Caki2 (cell line): Measurements from ENCODE around the gene FADS2. TPM values are rescaled to one million over a fixed set of nuclear protein-coding genes. Genes with fewer than 3 reads are reported as not detected.

Source experiments
- total RNA-seq: library from RNA; depleted of rRNA; stranded (reverse); fragments of >200 nt; shearing (Covaris generic); gene quantifications from 2 replicates; pipeline ENCODE4 v1.2.3, GENCODE V29; 2014; ENCODE audit warnings: low replicate concordance; rRNA removed

FADS2 gene
- total RNA-seq, 1 experiment from 2014 or later: 8.6 TPM

Other genes with a start within 250 kb of the FADS2 start
- gene SYT7, start 247.2 kb upstream of the FADS2 start, total RNA-seq: 0.41 and 2.0 TPM in 2 replicates
- 0.74 and 2.4 TPM in 2 replicates for gene DAGLA, start 147.9 kb upstream of the FADS2 start, total RNA-seq
- gene MYRF, start 75.7 kb upstream of the FADS2 start, total RNA-seq: 2.5 and 7.4 TPM in 2 replicates
- gene TMEM258, start 35.7 kb upstream of the FADS2 start, total RNA-seq: 61.3 and 85.2 TPM in 2 replicates
- 61.0 and 66.9 TPM in 2 replicates for gene FEN1, start 35.4 kb upstream of the FADS2 start, total RNA-seq
- gene FADS1, start 11.3 kb upstream of the FADS2 start, total RNA-seq: 49.8 and 55.0 TPM in 2 replicates
- 86.2 and 95.6 TPM in 2 replicates for gene FADS3, start 63.2 kb downstream of the FADS2 start, total RNA-seq
- gene RAB3IL1, start 89.3 kb downstream of the FADS2 start, total RNA-seq: 7.5 and 9.6 TPM in 2 replicates
- not detected in 2 replicates for gene BEST1, start 122.1 kb downstream of the FADS2 start, total RNA-seq
- gene FTH1, start 139.3 kb downstream of the FADS2 start, total RNA-seq: 2,721 and 2,840 TPM in 2 replicates